Neural cell (in vitro differentiated cells): ENCODE measurements around the gene STXBP2. TPM values are rescaled to one million over a fixed set of nuclear protein-coding genes. Genes with fewer than 3 reads are reported as not detected.

ENCODE experiments used
- H2AFZ ChIP-seq: fragments of 200-600, 300-800 bp; sonication (generic), shearing (Covaris generic); 2 replicates; pipeline ENCODE4 v1.6.0; 2014; ENCODE audit warnings: low read depth, mild to moderate bottlenecking, antibody characterized with exemption, low read length, moderate library complexity
- H3F3A ChIP-seq: fragments of 200-600 bp; shearing (Covaris generic); 2 replicates; pipeline ENCODE4 v1.6.1; 2016; ENCODE audit warnings: mild to moderate bottlenecking, moderate library complexity, mixed read lengths, antibody characterized with exemption, low read length; ENCODE audit not compliant: insufficient read depth, poor library complexity, severe bottlenecking
- H3K27ac ChIP-seq: fragments of 200-600, 300-800 bp; sonication (generic), shearing (Covaris generic); 2 replicates; pipeline ENCODE4 v1.5.1; 2014; ENCODE audit warnings: mild to moderate bottlenecking, low read length, moderate library complexity
- H3K27me3 ChIP-seq: fragments of 300-800, 200-600 bp; sonication (generic), shearing (Covaris generic); 2 replicates; pipeline ENCODE4 v1.6.0; 2014; ENCODE audit warnings: mild to moderate bottlenecking, low read depth, low read length, moderate library complexity; ENCODE audit not compliant: insufficient read depth
- H3K36me3 ChIP-seq: fragments of 300-800, 200-600 bp; sonication (generic), shearing (Covaris generic); 2 replicates; pipeline ENCODE4 v1.5.1; 2014; ENCODE audit warnings: mild to moderate bottlenecking, antibody characterized with exemption, low read length, moderate library complexity; ENCODE audit not compliant: insufficient read depth
- H3K4me2 ChIP-seq: fragments of 300-800, 200-600 bp; sonication (generic), shearing (Covaris generic); 2 replicates; pipeline ENCODE4 v1.6.0; 2014; ENCODE audit warnings: mild to moderate bottlenecking, low read length
- H3K4me3 ChIP-seq: fragments of 300-800, 200-600 bp; sonication (generic), shearing (Covaris generic); 2 replicates; pipeline ENCODE4 v1.5.1; 2014; ENCODE audit warnings: mild to moderate bottlenecking, low read length, moderate library complexity
- H3K79me2 ChIP-seq: fragments of 200-600 bp; shearing (Covaris generic); replicated peaks from 2 replicates; pipeline ENCODE4 v1.6.0; 2014; ENCODE audit warnings: mild to moderate bottlenecking, low read length, moderate library complexity; ENCODE audit not compliant: insufficient read depth
- H3K9ac ChIP-seq: fragments of 300-800, 200-600 bp; sonication (generic), shearing (Covaris generic); 2 replicates; pipeline ENCODE4 v1.6.1; 2016; ENCODE audit warnings: mild to moderate bottlenecking, low read length, mixed read lengths
- H3K9me2 ChIP-seq: fragments of 200-600 bp; shearing (Covaris generic); 2 replicates; pipeline ENCODE4 v1.6.1; 2016; ENCODE audit warnings: mild to moderate bottlenecking, low read length, mixed read lengths; ENCODE audit not compliant: insufficient read depth
- H3K9me3 ChIP-seq: fragments of 200-600, 300-800 bp; sonication (generic), shearing (Covaris generic); 2 replicates; pipeline ENCODE4 v1.6.1; 2016; ENCODE audit warnings: mild to moderate bottlenecking, mixed run types, low read length, moderate library complexity, mixed read lengths
- H4K20me1 ChIP-seq: fragments of 200-600 bp; shearing (Covaris generic); 2 replicates; pipeline ENCODE4 v1.6.1; 2016; ENCODE audit warnings: mild to moderate bottlenecking, mixed run types; ENCODE audit not compliant: insufficient read depth
- EP300 ChIP-seq: fragments of 450-650 bp; conservative IDR thresholded peaks from 2 replicates; pipeline ENCODE4 v1.6.1; 2014; ENCODE audit warnings: antibody characterized with exemption, mild to moderate bottlenecking, moderate library complexity; ENCODE audit not compliant: poor library complexity, severe bottlenecking
- EZH2 ChIP-seq: fragments of 200-600, 300-800 bp; shearing (Covaris generic), sonication (generic); IDR thresholded peaks from 2 replicates; pipeline ENCODE4 v1.6.1; 2014; ENCODE audit warnings: antibody characterized with exemption, low read length, borderline replicate concordance, mild to moderate bottlenecking; ENCODE audit not compliant: insufficient read depth, poor library complexity, severe bottlenecking
- MXI1 ChIP-seq: fragments of 450-650 bp; conservative IDR thresholded peaks from 2 replicates; pipeline ENCODE4 v1.6.1; 2014; ENCODE audit warnings: antibody characterized with exemption, mild to moderate bottlenecking; ENCODE audit not compliant: poor library complexity, severe bottlenecking
- POLR2AphosphoS5 ChIP-seq: IDR thresholded peaks from 2 replicates; pipeline ENCODE4 v1.6.1; 2012
- RAD21 ChIP-seq: fragments of 450-650 bp; conservative IDR thresholded peaks from 2 replicates; pipeline ENCODE4 v1.6.1; 2014; ENCODE audit warnings: antibody characterized with exemption, mild to moderate bottlenecking, moderate library complexity
- SMC3 ChIP-seq: fragments of 450-650 bp; conservative IDR thresholded peaks from 2 replicates; pipeline ENCODE4 v1.6.1; 2014; ENCODE audit warnings: antibody characterized with exemption, mild to moderate bottlenecking, moderate library complexity; ENCODE audit not compliant: poor library complexity
- TAF1 ChIP-seq: IDR thresholded peaks from 2 replicates; pipeline ENCODE4 v1.6.1; 2012; ENCODE audit warnings: low read depth
- polyA plus RNA-seq: library from polyadenylated mRNA; depleted of rRNA; stranded (reverse); fragments of >200 nt; gene quantifications from 2 replicates; pipeline ENCODE4 v1.2.3, GENCODE V29; 2014
- TF ChIP-seq, protein P1 (sequence below): fragments of 450-650 bp; IDR thresholded peaks from 2 replicates; pipeline ENCODE4 v1.5.1; 2014; ENCODE audit warnings: antibody characterized with exemption, mild to moderate bottlenecking, moderate library complexity; ENCODE audit not compliant: poor library complexity, severe bottlenecking
- TF ChIP-seq, protein P2 (sequence below): IDR thresholded peaks from 2 replicates; pipeline ENCODE4 v1.6.1; 2012; ENCODE audit warnings: borderline replicate concordance

Gene STXBP2
- polyA plus RNA-seq, 1 donor from 2014 or later: 1.7 TPM

GRCh38 chr19:7638802-7639465 is 2.0 kb downstream of the STXBP2 start:
- no peaks in the 10 kb centered on the region for H3K79me2 ChIP-seq
- no peak for TF ChIP-seq RAD21
- no peak for TF ChIP-seq SMC3
- no peak for TF ChIP-seq EP300
- TF ChIP-seq EZH2: no peak
- TF ChIP-seq TAF1: no peak
- TF ChIP-seq, protein P1, sequence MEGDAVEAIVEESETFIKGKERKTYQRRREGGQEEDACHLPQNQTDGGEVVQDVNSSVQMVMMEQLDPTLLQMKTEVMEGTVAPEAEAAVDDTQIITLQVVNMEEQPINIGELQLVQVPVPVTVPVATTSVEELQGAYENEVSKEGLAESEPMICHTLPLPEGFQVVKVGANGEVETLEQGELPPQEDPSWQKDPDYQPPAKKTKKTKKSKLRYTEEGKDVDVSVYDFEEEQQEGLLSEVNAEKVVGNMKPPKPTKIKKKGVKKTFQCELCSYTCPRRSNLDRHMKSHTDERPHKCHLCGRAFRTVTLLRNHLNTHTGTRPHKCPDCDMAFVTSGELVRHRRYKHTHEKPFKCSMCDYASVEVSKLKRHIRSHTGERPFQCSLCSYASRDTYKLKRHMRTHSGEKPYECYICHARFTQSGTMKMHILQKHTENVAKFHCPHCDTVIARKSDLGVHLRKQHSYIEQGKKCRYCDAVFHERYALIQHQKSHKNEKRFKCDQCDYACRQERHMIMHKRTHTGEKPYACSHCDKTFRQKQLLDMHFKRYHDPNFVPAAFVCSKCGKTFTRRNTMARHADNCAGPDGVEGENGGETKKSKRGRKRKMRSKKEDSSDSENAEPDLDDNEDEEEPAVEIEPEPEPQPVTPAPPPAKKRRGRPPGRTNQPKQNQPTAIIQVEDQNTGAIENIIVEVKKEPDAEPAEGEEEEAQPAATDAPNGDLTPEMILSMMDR: no peak
- TF ChIP-seq POLR2AphosphoS5: no peak
- no peak for TF ChIP-seq MXI1
- TF ChIP-seq, protein P2, sequence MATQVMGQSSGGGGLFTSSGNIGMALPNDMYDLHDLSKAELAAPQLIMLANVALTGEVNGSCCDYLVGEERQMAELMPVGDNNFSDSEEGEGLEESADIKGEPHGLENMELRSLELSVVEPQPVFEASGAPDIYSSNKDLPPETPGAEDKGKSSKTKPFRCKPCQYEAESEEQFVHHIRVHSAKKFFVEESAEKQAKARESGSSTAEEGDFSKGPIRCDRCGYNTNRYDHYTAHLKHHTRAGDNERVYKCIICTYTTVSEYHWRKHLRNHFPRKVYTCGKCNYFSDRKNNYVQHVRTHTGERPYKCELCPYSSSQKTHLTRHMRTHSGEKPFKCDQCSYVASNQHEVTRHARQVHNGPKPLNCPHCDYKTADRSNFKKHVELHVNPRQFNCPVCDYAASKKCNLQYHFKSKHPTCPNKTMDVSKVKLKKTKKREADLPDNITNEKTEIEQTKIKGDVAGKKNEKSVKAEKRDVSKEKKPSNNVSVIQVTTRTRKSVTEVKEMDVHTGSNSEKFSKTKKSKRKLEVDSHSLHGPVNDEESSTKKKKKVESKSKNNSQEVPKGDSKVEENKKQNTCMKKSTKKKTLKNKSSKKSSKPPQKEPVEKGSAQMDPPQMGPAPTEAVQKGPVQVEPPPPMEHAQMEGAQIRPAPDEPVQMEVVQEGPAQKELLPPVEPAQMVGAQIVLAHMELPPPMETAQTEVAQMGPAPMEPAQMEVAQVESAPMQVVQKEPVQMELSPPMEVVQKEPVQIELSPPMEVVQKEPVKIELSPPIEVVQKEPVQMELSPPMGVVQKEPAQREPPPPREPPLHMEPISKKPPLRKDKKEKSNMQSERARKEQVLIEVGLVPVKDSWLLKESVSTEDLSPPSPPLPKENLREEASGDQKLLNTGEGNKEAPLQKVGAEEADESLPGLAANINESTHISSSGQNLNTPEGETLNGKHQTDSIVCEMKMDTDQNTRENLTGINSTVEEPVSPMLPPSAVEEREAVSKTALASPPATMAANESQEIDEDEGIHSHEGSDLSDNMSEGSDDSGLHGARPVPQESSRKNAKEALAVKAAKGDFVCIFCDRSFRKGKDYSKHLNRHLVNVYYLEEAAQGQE: no peak

GRCh38 chr19:7639863-7640348 is 3.0 kb downstream of the STXBP2 start:
- H4K20me1 ChIP-seq: no peaks in the 10 kb centered on the region
- H3K27ac ChIP-seq: no peak overlapping the region
- H3K27me3 ChIP-seq: peaks cover 20% of the 10 kb centered on the region
- no peak for TF ChIP-seq EZH2
- TF ChIP-seq, protein P2: no peak
- TF ChIP-seq EP300: no peak
- no peak for TF ChIP-seq RAD21
- TF ChIP-seq, protein P1: no peak
- no peak for TF ChIP-seq SMC3
- TF ChIP-seq MXI1: no peak
- no peak for TF ChIP-seq POLR2AphosphoS5
- no peak for TF ChIP-seq TAF1
- H3K79me2 ChIP-seq: no peaks in the 10 kb centered on the region
- no peak overlapping the region for H2AFZ ChIP-seq
- no peaks in the 10 kb centered on the region for H3K9me2 ChIP-seq
- no peaks in the 10 kb centered on the region for H3K9me3 ChIP-seq
- H3K4me3 ChIP-seq: no peak overlapping the region
- H3F3A ChIP-seq: no peaks in the 10 kb centered on the region
- no peak overlapping the region for H3K9ac ChIP-seq
- H3K36me3 ChIP-seq: no peaks in the 10 kb centered on the region
- no peak overlapping the region for H3K4me2 ChIP-seq

More at GRCh38 chr19:7638802-7639465, 2.0 kb downstream of the STXBP2 start:
- Histone ChIP-seq H3K36me3 (no peaks in the 10 kb centered on the region), H3K4me2 (no peak overlapping the region), H3F3A (no peaks in the 10 kb centered on the region), H3K9me3 (no peaks in the 10 kb centered on the region), H3K27ac (no peak overlapping the region), H3K4me3 (no peak overlapping the region), H2AFZ (no peak overlapping the region), H3K9ac (no peak overlapping the region), H4K20me1 (no peaks in the 10 kb centered on the region), H3K27me3 (peaks cover 20% of the 10 kb centered on the region), H3K9me2 (no peaks in the 10 kb centered on the region)
